SK-N-SH (cell line): Measurements from ENCODE around the gene VASN. TPM values are rescaled to one million over a fixed set of nuclear protein-coding genes. Genes with fewer than 3 reads are reported as not detected.
"Not testable (repeated sequence)": the region's sequence is repeated elsewhere in the genome, so short reads cannot be mapped to it uniquely, and the experiment has no call there.

Source experiments
- CTCF ChIA-PET: fragments of 300-600, 350-600 bp; formaldehyde crosslinking; extraction: SDS; loops from one replicate; lab custom pipeline; 2021; lab: Yijun Ruan, JAX
- POLR2A ChIA-PET: fragments of 350-600 bp; sonication (Branson Sonifier 250); formaldehyde crosslinking; extraction: SDS; loops from one replicate; lab custom pipeline; 2020; ENCODE audit warnings: antibody characterized with exemption, inconsistent platforms; lab: Yijun Ruan, JAX
- DNase-seq: peaks from one replicate; pipeline ENCODE4 v3.0.0; 2012
- H2AFZ ChIP-seq: fragments of 200-600 bp; sonication (generic); 2 replicates; pipeline ENCODE4 v1.8.1; 2016; ENCODE audit warnings: antibody characterized with exemption, mild to moderate bottlenecking, low read depth
- H3F3A ChIP-seq: fragments of 200-600 bp; sonication (generic); replicated peaks from 2 replicates; pipeline ENCODE3; 2016; ENCODE audit warnings: antibody characterized with exemption, mild to moderate bottlenecking; ENCODE audit not compliant: insufficient read depth
- H3K27ac ChIP-seq, 2 experiments: fragments of 200-500 bp in 1 of 2; fragments of 200-600 bp in 1 of 2; sonication (Bioruptor generic) in 1 of 2; sonication (generic), shearing (Covaris generic) in 1 of 2; 2 replicates each; pipeline versions ENCODE4 v1.5.1 to v1.6.1; 2014 to 2016; ENCODE audit warnings: low read depth in 2 of 2, inconsistent platforms in 1 of 2, low read length in 1 of 2, mild to moderate bottlenecking in 1 of 2, mixed read lengths in 1 of 2
- H3K27me3 ChIP-seq: fragments of 200-600 bp; sonication (generic), shearing (Covaris generic); 2 replicates; pipeline ENCODE4 v1.6.1; 2016; ENCODE audit warnings: mixed run types; ENCODE audit not compliant: insufficient read depth
- H3K36me3 ChIP-seq, 2 experiments: fragments of 200-500 bp in 1 of 2; fragments of 200-600 bp in 1 of 2; sonication (Bioruptor generic) in 1 of 2; sonication (generic) in 1 of 2; replicated peaks in 1 of 2; 2 replicates each; pipeline versions ENCODE3 to v1.5.1; 2014 to 2016; ENCODE audit warnings: low read length in 1 of 2, mild to moderate bottlenecking in 1 of 2; ENCODE audit not compliant: insufficient read depth in 2 of 2, control insufficient read depth in 1 of 2
- H3K4me1 ChIP-seq, 2 experiments: fragments of 200-500 bp in 1 of 2; fragments of 200-600 bp in 1 of 2; sonication (Bioruptor generic) in 1 of 2; sonication (generic), shearing (Covaris generic) in 1 of 2; 2 replicates each; pipeline versions ENCODE4 v1.5.1 to v1.6.1; 2014 to 2016; ENCODE audit warnings: low read depth in 1 of 2, low read length in 1 of 2, mixed run types in 1 of 2; ENCODE audit not compliant: insufficient read depth in 2 of 2, control insufficient read depth in 1 of 2
- H3K4me2 ChIP-seq: fragments of 200-600 bp; sonication (generic), shearing (Covaris generic); 2 replicates; pipeline ENCODE4 v1.6.1; 2017; ENCODE audit warnings: mixed run types
- H3K4me3 ChIP-seq, 2 experiments: fragments of 200-500 bp in 1 of 2; fragments of 200-600 bp in 1 of 2; sonication (Bioruptor generic) in 1 of 2; sonication (generic), shearing (Covaris generic) in 1 of 2; 2 replicates each; pipeline versions ENCODE4 v1.5.1 to v1.8.1; 2014 to 2016; ENCODE audit warnings: low read depth in 2 of 2, inconsistent platforms in 1 of 2, low read length in 1 of 2, mild to moderate bottlenecking in 1 of 2, mixed read lengths in 1 of 2, moderate library complexity in 1 of 2
- H3K79me2 ChIP-seq: fragments of 200-600 bp; sonication (generic); 2 replicates; pipeline ENCODE4 v1.8.1; 2017; ENCODE audit warnings: mild to moderate bottlenecking; ENCODE audit not compliant: insufficient read depth
- H3K9ac ChIP-seq: fragments of 200-600 bp; sonication (generic); 2 replicates; pipeline ENCODE4 v1.6.1; 2017; ENCODE audit warnings: mixed run types
- H3K9me2 ChIP-seq: fragments of 200-600 bp; sonication (generic); 2 replicates; pipeline ENCODE4 v1.6.1; 2017; ENCODE audit warnings: mixed run types
- H3K9me3 ChIP-seq: fragments of 200-600 bp; sonication (generic); 2 replicates; pipeline ENCODE4 v1.6.1; 2017; ENCODE audit warnings: mixed run types, mild to moderate bottlenecking, moderate library complexity
- H4K20me1 ChIP-seq: fragments of 200-600 bp; sonication (generic); 2 replicates; pipeline ENCODE4 v1.6.1; 2017; ENCODE audit warnings: mild to moderate bottlenecking, mixed run types; ENCODE audit not compliant: insufficient read depth
- EZH2phosphoT487 ChIP-seq: fragments of 200-600 bp; sonication (generic); IDR thresholded peaks from 2 replicates; pipeline ENCODE4 v1.6.1; 2017; ENCODE audit warnings: low read depth, mixed run types, mild to moderate bottlenecking, antibody characterized with exemption, moderate library complexity, borderline replicate concordance
- FOXJ3 ChIP-seq: sonication (generic); formaldehyde crosslinking; IDR thresholded peaks from 2 replicates; pipeline ENCODE4 v1.5.1; 2020; ENCODE audit warnings: mild to moderate bottlenecking, missing genetic modification reagents
- FOXM1 ChIP-seq: IDR thresholded peaks from 2 replicates; pipeline ENCODE4 v1.4.0; 2012; ENCODE audit warnings: low read depth, mild to moderate bottlenecking
- MAX ChIP-seq: IDR thresholded peaks from 2 replicates; pipeline ENCODE4 v1.4.0; 2012; ENCODE audit warnings: low read depth
- POLR2AphosphoS5 ChIP-seq: IDR thresholded peaks from 2 replicates; pipeline ENCODE4 v1.6.1; 2012; ENCODE audit warnings: low read depth, low read length
- RFX5 ChIP-seq: IDR thresholded peaks from 2 replicates; pipeline ENCODE4 v1.6.1; 2012; ENCODE audit warnings: mild to moderate bottlenecking, improper control_type of control experiment, low read length
- RXRA ChIP-seq: IDR thresholded peaks from 2 replicates; pipeline ENCODE4 v1.4.0; 2012; ENCODE audit warnings: low read depth, mild to moderate bottlenecking, borderline replicate concordance
- SMC3 ChIP-seq: IDR thresholded peaks from 2 replicates; pipeline ENCODE4 v1.6.1; 2012; ENCODE audit warnings: low read depth, low read length, improper control_type of control experiment
- USF1 ChIP-seq: IDR thresholded peaks from 2 replicates; pipeline ENCODE4 v1.4.0; 2012; ENCODE audit warnings: low read depth, borderline replicate concordance
- WGBS: methylation state at CpG from one replicate; pipeline ENCODE4 v1.1.6; 2017; ENCODE audit warnings: low lambda C conversion rate; 5-methylcytosine and 5-hydroxymethylcytosine counted together
- polyA plus RNA-seq, 3 experiments: library from polyadenylated mRNA; depleted of rRNA; stranded (reverse); fragments of >200 nt; gene quantifications; 2 replicates each; pipeline ENCODE4 v1.2.3, GENCODE V29; 2012
- TF ChIP-seq, protein P1 (sequence below): IDR thresholded peaks from 2 replicates; pipeline ENCODE4 v1.6.1; 2012; ENCODE audit warnings: mild to moderate bottlenecking, low read depth, low read length, moderate library complexity

VASN gene
- polyA plus RNA-seq, 1 of the 3 experiments (the other 2 are of a cell fraction): 37.4 TPM

DNA sequence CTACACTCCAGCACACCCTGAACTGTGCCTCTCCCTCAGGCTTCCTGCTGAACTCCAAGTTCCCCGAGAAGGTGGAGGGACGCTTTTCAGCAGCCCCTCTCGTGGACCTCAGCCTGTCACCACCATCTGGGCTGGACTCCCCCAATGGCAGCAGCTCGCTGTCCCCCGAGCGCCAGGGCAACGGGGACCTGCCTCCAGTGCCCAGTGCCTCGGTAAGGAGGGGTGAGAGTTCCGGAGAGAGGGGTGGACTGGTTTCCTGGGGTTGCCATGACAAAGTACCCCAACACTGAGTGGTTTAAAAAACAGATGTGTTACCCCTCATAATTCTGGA lies 38.4 kb upstream of the VASN start (continued):
- TF ChIP-seq RFX5 (no peak), MAX (no peak), RXRA (no peak), SMC3 (no peak), POLR2AphosphoS5 (no peak), USF1 (no peak), FOXM1 (no peak), EZH2phosphoT487 (no peak), FOXJ3 (CRISPR knock-in tag) (no peak)
- TF ChIP-seq, protein P1, sequence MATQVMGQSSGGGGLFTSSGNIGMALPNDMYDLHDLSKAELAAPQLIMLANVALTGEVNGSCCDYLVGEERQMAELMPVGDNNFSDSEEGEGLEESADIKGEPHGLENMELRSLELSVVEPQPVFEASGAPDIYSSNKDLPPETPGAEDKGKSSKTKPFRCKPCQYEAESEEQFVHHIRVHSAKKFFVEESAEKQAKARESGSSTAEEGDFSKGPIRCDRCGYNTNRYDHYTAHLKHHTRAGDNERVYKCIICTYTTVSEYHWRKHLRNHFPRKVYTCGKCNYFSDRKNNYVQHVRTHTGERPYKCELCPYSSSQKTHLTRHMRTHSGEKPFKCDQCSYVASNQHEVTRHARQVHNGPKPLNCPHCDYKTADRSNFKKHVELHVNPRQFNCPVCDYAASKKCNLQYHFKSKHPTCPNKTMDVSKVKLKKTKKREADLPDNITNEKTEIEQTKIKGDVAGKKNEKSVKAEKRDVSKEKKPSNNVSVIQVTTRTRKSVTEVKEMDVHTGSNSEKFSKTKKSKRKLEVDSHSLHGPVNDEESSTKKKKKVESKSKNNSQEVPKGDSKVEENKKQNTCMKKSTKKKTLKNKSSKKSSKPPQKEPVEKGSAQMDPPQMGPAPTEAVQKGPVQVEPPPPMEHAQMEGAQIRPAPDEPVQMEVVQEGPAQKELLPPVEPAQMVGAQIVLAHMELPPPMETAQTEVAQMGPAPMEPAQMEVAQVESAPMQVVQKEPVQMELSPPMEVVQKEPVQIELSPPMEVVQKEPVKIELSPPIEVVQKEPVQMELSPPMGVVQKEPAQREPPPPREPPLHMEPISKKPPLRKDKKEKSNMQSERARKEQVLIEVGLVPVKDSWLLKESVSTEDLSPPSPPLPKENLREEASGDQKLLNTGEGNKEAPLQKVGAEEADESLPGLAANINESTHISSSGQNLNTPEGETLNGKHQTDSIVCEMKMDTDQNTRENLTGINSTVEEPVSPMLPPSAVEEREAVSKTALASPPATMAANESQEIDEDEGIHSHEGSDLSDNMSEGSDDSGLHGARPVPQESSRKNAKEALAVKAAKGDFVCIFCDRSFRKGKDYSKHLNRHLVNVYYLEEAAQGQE: no peak

DNA sequence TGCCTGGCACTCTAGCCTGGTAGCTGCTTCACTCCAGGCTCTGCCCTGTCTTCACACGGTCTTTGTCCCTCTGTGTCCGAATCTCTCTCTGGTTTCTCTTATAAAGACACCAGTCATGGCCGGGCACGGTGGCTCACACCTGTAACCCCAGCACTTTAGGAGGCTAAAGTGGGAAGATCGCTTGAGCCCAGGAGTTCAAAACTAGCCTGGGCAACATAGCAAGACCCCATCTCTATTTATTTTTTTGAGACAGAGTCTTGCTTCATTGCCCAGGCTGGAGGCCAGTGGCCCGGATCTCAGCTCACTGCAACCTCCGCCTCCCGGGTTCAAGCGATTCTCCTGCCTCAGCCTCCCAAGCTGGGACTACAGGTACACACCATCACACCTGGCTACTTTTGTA lies 37.9 kb upstream of the VASN start:
- H3K4me2 ChIP-seq, POLR2A ChIA-PET, H3K9me2 ChIP-seq, H2AFZ ChIP-seq, H3K4me1 ChIP-seq, H3K4me3 ChIP-seq, DNase-seq, H3K9me3 ChIP-seq, H3K9ac ChIP-seq, H3K27me3 ChIP-seq, H3K27ac ChIP-seq: not testable (repeated sequence)
- peaks cover 40% of the 10 kb centered on the region for H3K79me2 ChIP-seq
- H3F3A ChIP-seq: peaks cover 15% of the 10 kb centered on the region
- H3K36me3 ChIP-seq: peaks cover 3 to 41% of the 10 kb centered on the region in 2 experiments
- CTCF ChIA-PET: interaction anchor here (1.8 to 14.9 kb wide), 9 partner anchors 7 to 351 kb away, joined by 5 to 281 read pairs (median 21); no protein-coding TSS in a partner anchor
- peaks cover 30% of the 10 kb centered on the region for H4K20me1 ChIP-seq
- WGBS: 95% methylated on average over 9 of the region's 9 CpGs
